Activated T-cell treated with anti-CD3 and anti-CD28 coated beads for 1 hour (primary cell): Measurements from ENCODE around the gene CLTCL1.

Experiments used
- DNase-seq: peaks from one replicate; pipeline ENCODE4 v3.0.0-alpha.2; 2020; ENCODE audit warnings: low read depth

The CLTCL1 gene

GRCh38 chr22:19195796-19196731, 95.5 kb downstream of the CLTCL1 start:
- no peak for DNase-seq

GRCh38 chr22:19194766-19195536, 96.6 kb downstream of the CLTCL1 start:
- DNase-seq: no peak

GRCh38 chr22:19193879-19194278, 97.6 kb downstream of the CLTCL1 start:
- no peak for DNase-seq

- DNase-seq: no peak
These were observed 103.6 kb downstream of the CLTCL1 start for GRCh38 chr22:19187716-19188563.

GRCh38 chr22:19184276-19184997, 107.1 kb downstream of the CLTCL1 start:
- DNase-seq: no peak

- no peak for DNase-seq
These were observed 108.3 kb downstream of the CLTCL1 start for GRCh38 chr22:19183216-19183615.

- DNase-seq: no peak
These were observed 108.9 kb downstream of the CLTCL1 start for GRCh38 chr22:19182472-19183157.

- DNase-seq: no peak
These were observed 109.6 kb downstream of the CLTCL1 start for GRCh38 chr22:19181786-19182471.

- no peak for DNase-seq
These were observed 110.6 kb downstream of the CLTCL1 start for GRCh38 chr22:19180740-19181410.

GRCh38 chr22:19180234-19180633, 111.3 kb downstream of the CLTCL1 start:
- DNase-seq: no peak

GRCh38 chr22:19179497-19180048, 111.9 kb downstream of the CLTCL1 start:
- DNase-seq: no peak

- DNase-seq: peak; percentile 62
These were observed 112.6 kb downstream of the CLTCL1 start, which contains the start of gene SLC25A1 for GRCh38 chr22:19178657-19179496. Gene SLC25A1 (minus strand): TSS chr22:19178736. CDS start chr22:19178673, 63 bp downstream.

- DNase-seq: peak; percentile 37
These were observed 113.4 kb downstream of the CLTCL1 start for GRCh38 chr22:19178065-19178656.

- DNase-seq: no peak
These were observed 114.1 kb downstream of the CLTCL1 start for GRCh38 chr22:19177164-19178064.

GRCh38 chr22:19176732-19177131, 114.8 kb downstream of the CLTCL1 start:
- no peak for DNase-seq

- DNase-seq: no peak
These were observed 115.3 kb downstream of the CLTCL1 start for GRCh38 chr22:19176175-19176643.
